Measurements from ENCODE around the gene ATXN1. TPM values are rescaled to one million over a fixed set of nuclear protein-coding genes. Genes with fewer than 3 reads are reported as not detected.

Gene ATXN1
- total and polyA plus RNA-seq, 2 experiments from 2014 or later, result 4.8 to 9.1 TPM

DNA sequence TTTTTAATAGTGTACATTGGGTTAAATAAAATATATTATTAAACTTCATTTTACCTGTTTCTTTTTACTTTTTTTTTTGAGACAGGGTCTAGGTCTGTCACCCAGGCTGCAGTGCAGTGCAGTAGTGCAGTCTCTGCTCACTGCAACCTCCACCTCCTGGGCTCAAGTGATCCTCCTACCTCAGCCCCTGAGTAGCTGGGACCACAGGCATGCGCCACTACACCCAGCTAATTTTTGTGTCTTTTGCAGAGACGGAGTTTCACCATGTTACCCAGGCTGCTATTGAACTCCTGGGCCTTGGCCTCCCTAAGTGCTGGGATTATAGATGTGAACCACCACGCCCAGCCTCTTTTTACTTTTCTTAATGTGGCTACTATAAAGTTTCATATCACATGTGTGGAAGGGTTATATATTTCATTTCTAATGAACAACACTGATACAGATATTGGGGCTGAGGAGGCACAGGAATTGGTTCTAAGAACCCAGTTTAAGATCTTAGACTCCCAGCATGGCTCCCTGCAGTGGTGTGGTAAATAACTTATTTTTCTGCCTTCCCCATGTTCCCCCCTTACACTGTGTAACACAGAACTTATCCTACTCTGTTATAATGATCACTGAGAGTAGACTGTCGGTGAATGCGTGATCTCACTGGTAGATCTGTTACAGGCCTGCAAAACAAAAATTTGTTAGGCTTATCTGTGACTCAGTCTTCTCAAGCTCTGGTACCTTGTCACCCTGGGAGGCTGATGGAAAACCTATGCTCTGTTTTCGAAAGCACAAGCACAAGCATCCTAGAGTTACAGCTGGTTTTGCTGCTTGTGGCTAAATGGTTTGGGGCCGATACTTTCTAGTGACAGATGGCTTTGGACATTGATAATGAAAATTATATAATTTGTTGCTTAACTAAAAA, 5.8 kb upstream of the ATXN1 start:
- no peak for TF ChIP-seq ZNF462 (CRISPR knock-in tag; IDR thresholded peaks at IDR 0.05)
- no peak for TF ChIP-seq EZH2 (IDR thresholded peaks at IDR 0.05; ENCODE audit: low read depth, unreplicated experiment)
- TF ChIP-seq, protein P1, sequence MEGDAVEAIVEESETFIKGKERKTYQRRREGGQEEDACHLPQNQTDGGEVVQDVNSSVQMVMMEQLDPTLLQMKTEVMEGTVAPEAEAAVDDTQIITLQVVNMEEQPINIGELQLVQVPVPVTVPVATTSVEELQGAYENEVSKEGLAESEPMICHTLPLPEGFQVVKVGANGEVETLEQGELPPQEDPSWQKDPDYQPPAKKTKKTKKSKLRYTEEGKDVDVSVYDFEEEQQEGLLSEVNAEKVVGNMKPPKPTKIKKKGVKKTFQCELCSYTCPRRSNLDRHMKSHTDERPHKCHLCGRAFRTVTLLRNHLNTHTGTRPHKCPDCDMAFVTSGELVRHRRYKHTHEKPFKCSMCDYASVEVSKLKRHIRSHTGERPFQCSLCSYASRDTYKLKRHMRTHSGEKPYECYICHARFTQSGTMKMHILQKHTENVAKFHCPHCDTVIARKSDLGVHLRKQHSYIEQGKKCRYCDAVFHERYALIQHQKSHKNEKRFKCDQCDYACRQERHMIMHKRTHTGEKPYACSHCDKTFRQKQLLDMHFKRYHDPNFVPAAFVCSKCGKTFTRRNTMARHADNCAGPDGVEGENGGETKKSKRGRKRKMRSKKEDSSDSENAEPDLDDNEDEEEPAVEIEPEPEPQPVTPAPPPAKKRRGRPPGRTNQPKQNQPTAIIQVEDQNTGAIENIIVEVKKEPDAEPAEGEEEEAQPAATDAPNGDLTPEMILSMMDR (conservative IDR thresholded peaks at IDR 0.05; ENCODE audit: low read depth in 2 of 2), result no peak
- no peak for TF ChIP-seq EZH2phosphoT487 (IDR thresholded peaks at IDR 0.05; ENCODE audit: unreplicated experiment)
- TF ChIP-seq CREB1 (CRISPR knock-in tag; IDR thresholded peaks at IDR 0.05; ENCODE audit: low read depth), result no peak
- no peak for TF ChIP-seq ETS1 (IDR thresholded peaks at IDR 0.05)
- TF ChIP-seq REST (IDR thresholded peaks at IDR 0.05; ENCODE audit: unreplicated experiment), result no peak
- no peak for TF ChIP-seq NANOG (IDR thresholded peaks at IDR 0.05; ENCODE audit: borderline replicate concordance)
- TF ChIP-seq JUNB (IDR thresholded peaks at IDR 0.05; ENCODE audit: unreplicated experiment), result no peak
- no peak for TF ChIP-seq ZNF331 (CRISPR knock-in tag; IDR thresholded peaks at IDR 0.05; ENCODE audit: low read depth)
- no peak for TF ChIP-seq POLR2AphosphoS5 (IDR thresholded peaks at IDR 0.05; ENCODE audit: low read depth)
- TF ChIP-seq ZNF114 (CRISPR knock-in tag; IDR thresholded peaks at IDR 0.05), result no peak
- TF ChIP-seq STAT1 (IDR thresholded peaks at IDR 0.05; ENCODE audit: unreplicated experiment), result no peak
- DNase-seq (ENCODE audit: low spot score), result no peak
- no peak overlapping the region for H3K4me3 Mint-ChIP-seq
- H3K36me3 Mint-ChIP-seq (ENCODE audit: low read depth), result no peaks in the 10 kb centered on the region
- Histone ChIP-seq H3K79me2 (replicated peaks; ENCODE audit: insufficient read depth) (no peaks in the 10 kb centered on the region), H3K27ac (ENCODE audit: low read depth) (no peak overlapping the region), H3K36me3 (ENCODE audit: insufficient read depth) (no peaks in the 10 kb centered on the region), H3F3A (replicated peaks; ENCODE audit: low read depth) (no peaks in the 10 kb centered on the region), H3K4me2 (no peak overlapping the region), H3K27me3 (ENCODE audit: insufficient read depth) (peaks cover 7% of the 10 kb centered on the region), H3K9me2 (ENCODE audit: insufficient read depth) (no peaks in the 10 kb centered on the region), H2AFZ (no peak overlapping the region), H4K20me1 (replicated peaks; ENCODE audit: insufficient read depth) (no peaks in the 10 kb centered on the region), H3K4me3 (no peak overlapping the region), H3K4me1 (ENCODE audit: insufficient read depth) (peaks cover 11% of the 10 kb centered on the region; the same call in 1 of the 2 replicates)
- H3K27me3 Mint-ChIP-seq (ENCODE audit: insufficient read depth, low read depth, poor library complexity), result peaks cover 11% of the 10 kb centered on the region
- no peak for ATAC-seq
- no peak overlapping the region for H3K27ac Mint-ChIP-seq
- H3K4me1 Mint-ChIP-seq, result peaks cover 30% of the 10 kb centered on the region
- no peaks in the 10 kb centered on the region for H3K9me3 Mint-ChIP-seq

Data from GM23338 (cell line).